A549 treated with ZK216348 at 1 μM for 4 hours (cell line): ENCODE measurements around the gene TMEM35B. TPM values are rescaled to one million over a fixed set of nuclear protein-coding genes. Genes with fewer than 3 reads are reported as not detected.

Experiments
- total RNA-seq: library from RNA; stranded (reverse); fragments of 200-300 nt; extraction: Qiagen RNA extraction; gene quantifications from 5 replicates; pipeline ENCODE4 v1.2.3, GENCODE V29; 2022; ENCODE audit warnings: low read depth

Gene TMEM35B
- total RNA-seq, result 13.3 to 16.4 TPM (median 15.1 TPM) in 5 replicates

DNA sequence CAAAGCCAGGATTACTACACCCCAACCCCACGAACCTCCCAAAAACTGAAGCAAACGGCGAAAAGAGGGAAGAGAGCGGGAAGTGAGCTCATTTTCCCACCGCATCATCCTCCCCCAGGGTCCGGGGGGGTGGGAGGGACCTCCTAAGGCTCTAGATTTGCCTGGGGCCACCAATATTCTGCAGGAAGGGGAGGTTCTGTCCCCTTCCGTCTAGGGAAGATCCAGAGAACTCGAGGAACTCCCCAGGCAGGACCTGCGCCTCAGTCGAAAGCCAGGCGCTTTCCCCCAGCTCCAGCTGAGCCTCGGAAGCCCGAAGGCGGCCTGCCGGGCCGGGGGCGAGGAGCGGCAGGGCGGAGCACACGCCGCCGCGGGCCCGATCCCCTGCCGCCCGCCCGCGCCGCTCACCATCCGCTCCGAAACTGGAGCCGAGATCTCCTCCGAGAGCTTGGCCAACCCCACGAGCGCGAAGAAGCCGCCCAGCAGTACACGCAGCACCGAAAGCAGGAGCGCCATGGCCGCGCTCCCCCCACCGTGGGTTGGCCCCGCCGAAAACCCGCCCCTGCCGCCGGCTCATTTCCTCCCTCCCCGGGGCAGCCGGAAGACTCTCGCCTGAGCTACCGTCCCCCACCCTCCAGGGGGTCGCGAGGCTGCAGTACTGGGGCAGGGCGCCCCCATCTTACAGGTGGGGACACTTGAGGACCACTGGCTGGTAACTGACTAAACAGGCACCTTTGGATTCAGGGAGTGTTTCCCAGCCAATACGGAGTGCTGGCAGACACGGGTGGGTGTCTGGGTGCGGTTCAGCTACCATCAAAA lies at the start of gene TMEM35B:
TMEM35B (minus strand) TSS at position 555 of the 816 bp plus-strand sequence; CDS start at position 513, 42 bp downstream.

Other genes with a start within 250 kb of the TMEM35B start
- 0.16 to 0.28 TPM (median 0.19 TPM) in 3 of 5 replicates, not detected in the others for gene GJB5, start 230.3 kb downstream of the TMEM35B start, total RNA-seq
- 0.05 to 0.11 TPM (median 0.09 TPM) in 4 of 5 replicates, not detected in the other for gene GJB4, start 225.6 kb downstream of the TMEM35B start, total RNA-seq
- 7.4 to 11.8 TPM (median 9.4 TPM) in 5 replicates for gene GJB3, start 204.1 kb downstream of the TMEM35B start, total RNA-seq
- not detected in 5 replicates for gene GJA4, start 192.3 kb downstream of the TMEM35B start, total RNA-seq
- gene SMIM12, start 125.6 kb downstream of the TMEM35B start, total RNA-seq, result 51.2 to 61.7 TPM (median 57.6 TPM) in 5 replicates
- gene DLGAP3, start 55.7 kb downstream of the TMEM35B start, total RNA-seq, result 0.09 to 0.27 TPM (median 0.26 TPM) in 5 replicates
- gene ZMYM6, start 46.6 kb upstream of the TMEM35B start, total RNA-seq, result 1.7 to 5.5 TPM (median 5.1 TPM) in 5 replicates
- gene ZMYM1, start 94.0 kb upstream of the TMEM35B start, total RNA-seq, result 4.0 to 8.4 TPM (median 6.8 TPM) in 5 replicates
- 188 to 375 TPM (median 230 TPM) in 5 replicates for gene SFPQ, start 207.8 kb upstream of the TMEM35B start, total RNA-seq